EH (cell line): Measurements from ENCODE around the gene MTCL1.
A peak's percentile ranks its signal among the peaks of the same experiment; 100 is the strongest.

ENCODE experiments used
- DNase-seq: peaks from one replicate; pipeline ENCODE4 v3.0.0-alpha.2; 2015; ENCODE audit warnings: low read depth

The MTCL1 gene

GRCh38 chr18:8794156-8794933, 89.0 kb downstream of the MTCL1 start:
- peak; percentile 85 for DNase-seq

DNA sequence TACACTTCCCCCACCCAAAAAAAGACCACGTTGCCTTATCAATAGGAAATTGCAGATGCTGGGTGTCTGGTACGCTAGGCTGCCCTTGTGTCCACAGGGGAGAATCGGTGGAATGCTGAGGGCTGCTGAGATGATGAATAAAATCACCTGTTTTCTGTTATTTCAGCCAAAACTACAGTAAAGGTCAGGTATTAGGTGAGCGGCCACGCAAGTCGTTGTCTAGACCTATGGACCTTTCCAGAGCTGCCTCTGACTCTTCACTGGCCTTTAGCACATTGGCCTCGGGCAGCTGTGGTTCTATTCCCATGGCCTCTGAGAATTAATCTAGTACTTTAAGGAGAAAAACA, 89.6 kb downstream of the MTCL1 start:
- DNase-seq: no peak

DNA sequence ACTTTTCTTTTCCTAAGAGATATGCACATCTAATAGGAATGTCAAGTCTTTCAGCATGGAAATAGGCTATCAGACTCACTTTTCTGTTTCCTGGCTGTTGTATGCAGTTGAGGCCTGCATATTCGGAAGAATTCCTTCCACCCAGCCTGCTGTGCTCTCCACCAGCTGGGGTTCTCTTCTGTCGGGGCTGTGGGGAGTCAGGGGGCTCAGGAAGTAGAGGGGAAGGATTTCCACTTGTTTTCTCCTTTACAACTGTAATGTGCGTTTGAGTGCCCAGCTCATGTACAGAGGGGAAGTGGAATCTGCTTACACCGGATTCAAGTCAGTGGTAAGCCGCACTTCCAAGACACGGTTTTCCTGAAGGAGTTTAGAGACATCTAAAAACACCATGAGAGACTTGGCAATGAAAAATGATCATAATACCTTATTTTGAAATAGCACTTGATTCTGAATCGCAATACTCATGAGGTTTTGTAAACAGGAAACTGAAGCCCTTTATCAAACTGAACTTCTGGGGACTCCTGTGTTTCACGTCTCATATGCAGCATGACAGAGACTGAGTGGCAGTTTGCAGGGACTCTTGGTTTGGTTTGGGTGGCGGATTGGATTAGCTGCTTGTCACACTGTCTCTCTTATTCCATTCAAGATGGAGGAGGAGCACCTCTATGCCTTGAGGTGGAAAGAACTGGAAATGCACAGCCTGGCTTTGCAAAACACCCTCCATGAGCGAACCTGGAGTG, 90.4 kb downstream of the MTCL1 start:
- DNase-seq: no peak

DNA sequence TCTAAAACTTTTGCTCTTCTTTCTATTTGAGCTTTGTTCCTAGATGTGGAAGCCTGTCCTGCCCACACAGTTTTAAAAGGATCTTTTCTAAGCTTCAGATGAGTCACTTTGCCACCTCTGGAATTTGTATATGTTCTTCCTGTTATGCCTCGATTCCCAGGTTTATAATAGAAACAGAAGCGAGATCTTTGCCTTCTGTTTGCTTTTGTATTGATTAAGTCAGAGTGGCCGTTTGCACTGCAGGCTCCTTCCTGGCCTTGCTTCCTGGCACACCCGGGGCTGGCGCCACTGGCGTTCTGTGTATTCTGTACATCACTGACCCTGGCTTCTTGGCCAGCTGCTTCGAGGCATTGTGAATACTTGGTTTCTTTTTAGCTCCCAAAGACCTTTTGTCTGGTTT, 91.8 kb downstream of the MTCL1 start:
- peak; percentile 44 for DNase-seq

- peak; percentile 74 for DNase-seq
Measured at GRCh38 chr18:8799001-8799400, 93.6 kb downstream of the MTCL1 start.

GRCh38 chr18:8799596-8800441, 94.5 kb downstream of the MTCL1 start:
- peak; percentile 95 for DNase-seq

- DNase-seq: peak; percentile 100
Measured at GRCh38 chr18:8800445-8800844, 95.1 kb downstream of the MTCL1 start.

DNA sequence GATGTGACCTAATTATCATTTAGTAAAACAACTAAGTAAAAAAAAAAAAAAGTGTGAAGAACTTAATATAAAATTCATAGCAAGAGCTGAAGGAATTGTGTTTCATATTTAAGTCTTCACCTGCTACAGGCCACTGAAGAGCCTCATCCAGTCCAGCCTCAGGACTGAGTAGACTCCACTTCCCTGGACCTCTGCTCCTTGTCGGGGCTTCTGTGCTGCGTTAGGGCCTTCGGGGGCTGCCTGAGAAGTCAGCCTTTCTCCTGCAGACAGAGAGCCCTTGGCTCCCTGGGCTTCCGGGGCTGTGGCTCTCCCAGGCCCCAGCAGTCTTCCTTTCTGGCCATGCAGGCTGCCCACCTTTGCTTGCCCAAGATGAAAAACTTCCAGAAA, 95.5 kb downstream of the MTCL1 start:
- DNase-seq: no peak

GRCh38 chr18:8801263-8801901, 96.0 kb downstream of the MTCL1 start:
- DNase-seq: peak; percentile 96

DNA sequence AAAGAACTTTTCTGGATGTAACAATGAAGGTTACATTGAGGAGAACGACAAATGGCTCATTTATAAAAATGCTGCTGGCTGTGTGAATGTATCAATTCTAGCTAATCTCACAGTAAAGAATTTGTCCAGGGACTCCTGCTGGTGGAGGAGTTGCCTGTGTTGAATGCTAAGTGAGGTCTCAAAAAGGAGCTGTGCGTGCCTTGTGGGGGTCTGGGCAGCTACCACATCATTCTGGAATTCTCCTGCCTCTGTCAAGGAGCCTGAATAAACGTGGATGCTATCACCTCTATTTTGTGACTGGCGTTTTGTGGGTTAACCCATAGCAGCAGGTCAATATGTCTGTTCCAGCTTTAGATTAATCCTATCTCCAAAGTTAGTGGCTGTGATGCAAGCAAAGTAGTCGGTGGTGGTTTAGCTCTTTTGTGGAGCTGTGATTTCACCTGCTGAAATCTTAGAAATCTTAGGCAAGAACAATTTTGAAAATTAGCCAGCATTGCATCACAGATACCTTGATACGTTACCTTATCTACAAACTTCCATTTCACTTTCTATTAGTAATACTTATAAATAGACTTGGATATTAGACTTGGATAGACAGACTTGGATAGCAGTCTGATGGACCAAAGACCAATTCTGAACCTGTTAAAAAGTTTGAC, 96.8 kb downstream of the MTCL1 start:
- DNase-seq: no peak

GRCh38 chr18:8803063-8803795, 97.9 kb downstream of the MTCL1 start:
- no peak for DNase-seq

DNA sequence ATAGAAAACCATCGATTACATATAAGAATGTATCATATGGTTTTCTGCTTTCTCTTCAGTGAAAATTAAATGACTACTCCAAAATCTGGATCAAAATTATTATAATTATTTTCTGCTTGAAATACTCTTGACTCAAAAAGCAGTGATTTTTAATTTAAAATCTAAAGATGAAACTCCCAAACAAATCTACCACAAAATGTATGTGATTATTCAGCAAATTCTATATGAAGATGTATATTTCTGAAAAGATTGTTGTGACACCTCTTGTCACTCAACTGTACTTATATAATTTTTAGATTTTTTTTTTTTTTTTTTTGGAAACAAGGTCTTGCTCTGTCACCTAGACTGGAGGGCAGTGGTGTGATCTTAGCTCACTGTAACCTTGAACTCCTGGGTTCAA, 98.6 kb downstream of the MTCL1 start:
- DNase-seq: no peak

DNA sequence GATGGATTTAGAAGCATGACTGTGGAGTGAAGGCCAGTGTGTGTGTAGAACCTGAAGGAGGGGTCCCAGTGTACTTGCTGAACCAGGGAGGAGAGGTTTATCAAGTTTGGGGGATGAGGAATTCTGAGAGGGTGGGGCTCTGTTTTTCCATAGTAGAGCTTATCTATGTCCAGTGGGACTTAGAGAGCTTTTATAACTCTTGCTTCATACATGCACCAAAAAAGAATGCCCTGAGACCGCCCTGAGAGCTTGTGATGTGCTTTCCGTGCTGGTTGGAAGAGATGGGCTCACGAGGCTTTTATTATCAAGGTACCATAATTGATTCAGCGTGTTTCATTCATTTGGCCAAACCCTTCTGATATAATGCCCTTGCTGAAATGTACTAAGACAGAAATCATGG, 100.2 kb downstream of the MTCL1 start:
- no peak for DNase-seq

- no peak for DNase-seq
Measured at GRCh38 chr18:8806100-8806797, 100.9 kb downstream of the MTCL1 start.

DNA sequence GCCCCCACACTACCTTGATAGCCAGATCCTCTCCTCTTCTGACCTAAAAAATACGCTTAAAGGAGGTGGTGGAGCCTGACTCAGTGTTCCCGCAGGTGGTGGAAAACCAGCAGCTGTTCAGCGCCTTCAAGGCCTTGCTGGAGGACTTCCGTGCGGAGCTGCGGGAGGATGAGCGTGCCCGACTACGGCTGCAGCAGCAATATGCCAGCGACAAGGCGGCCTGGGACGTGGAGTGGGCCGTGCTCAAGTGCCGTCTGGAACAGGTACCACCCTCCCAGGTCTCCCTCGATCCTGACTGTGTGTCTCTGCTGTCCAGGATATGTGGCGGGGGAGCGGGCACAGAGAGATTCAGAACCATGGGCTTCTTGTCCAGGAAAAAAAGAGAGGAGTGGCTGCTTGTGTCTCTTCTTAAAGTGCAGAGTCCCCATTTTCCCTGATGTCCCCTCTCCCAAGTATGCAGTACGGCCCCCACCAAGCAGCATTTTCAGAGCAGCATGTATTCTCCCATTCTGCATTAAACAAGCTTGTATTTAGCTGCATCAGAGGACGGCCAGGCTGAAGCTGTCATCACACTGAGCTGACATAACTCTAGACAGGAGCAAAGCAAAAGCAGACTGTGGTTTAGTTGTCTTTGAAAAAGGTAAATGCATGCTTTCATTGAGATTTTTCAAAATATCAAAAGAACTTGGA, 101.6 kb downstream of the MTCL1 start:
- DNase-seq: no peak

DNA sequence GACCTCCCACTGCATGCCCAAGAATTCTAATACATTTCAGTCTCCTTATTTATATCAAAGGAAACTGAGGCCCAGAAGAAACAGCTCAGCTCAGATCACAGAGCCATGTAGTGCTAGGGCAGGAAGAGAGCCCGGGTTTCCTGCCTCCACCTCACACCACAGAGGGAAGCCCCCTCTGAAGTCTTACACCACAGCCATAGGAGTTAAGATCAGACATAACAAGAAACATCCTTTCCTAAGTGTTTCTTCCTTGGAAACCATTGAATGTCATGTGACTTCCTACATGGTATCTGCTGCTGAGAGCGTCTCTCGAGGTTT, 102.1 kb downstream of the MTCL1 start:
- no peak for DNase-seq

GRCh38 chr18:8808001-8808400, 102.6 kb downstream of the MTCL1 start:
- peak; percentile 88 for DNase-seq

GRCh38 chr18:8809514-8809913, 104.2 kb downstream of the MTCL1 start:
- no peak for DNase-seq

DNA sequence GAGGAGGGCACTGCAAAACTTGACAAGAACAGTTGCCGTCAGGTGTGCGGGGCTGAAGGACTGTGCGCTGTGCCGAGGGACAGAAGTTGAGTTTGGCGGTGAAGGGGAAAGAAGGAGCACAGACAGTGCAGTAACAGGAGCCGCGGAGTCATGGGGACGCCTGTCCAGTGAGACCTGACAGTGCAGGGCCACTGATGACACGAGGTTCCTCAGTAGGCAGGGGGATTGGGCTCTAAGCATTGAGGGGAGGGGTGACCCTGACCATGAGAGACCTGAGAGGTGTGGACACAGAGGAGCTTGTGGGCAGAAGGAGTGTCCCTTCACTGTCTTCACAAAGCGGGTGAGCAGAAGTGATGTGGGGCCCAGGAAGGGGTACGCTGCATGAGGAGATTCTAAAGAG, 104.8 kb downstream of the MTCL1 start:
- DNase-seq: no peak

GRCh38 chr18:8811115-8811514, 105.8 kb downstream of the MTCL1 start:
- peak; percentile 50 for DNase-seq
